MM.1S (cell line): ENCODE results near the gene TSPAN11.

Experiments
- DNase-seq: peaks from one replicate; pipeline ENCODE4 v3.0.0-alpha.2; 2015
- H2AFZ ChIP-seq: fragments of 300-600 bp; sonication (generic); 2 replicates; pipeline ENCODE4 v1.6.0; 2016; ENCODE audit warnings: antibody characterized with exemption, low read length
- H3F3A ChIP-seq: fragments of 300-600 bp; sonication (generic); 2 replicates; pipeline ENCODE4 v1.6.1; 2016; ENCODE audit warnings: mild to moderate bottlenecking, antibody characterized with exemption, low read length, moderate library complexity, mixed read lengths; ENCODE audit not compliant: insufficient read depth
- H3K27ac ChIP-seq: fragments of 300-600 bp; sonication (generic); 2 replicates; pipeline ENCODE4 v1.5.1; 2016; ENCODE audit warnings: mild to moderate bottlenecking, low read length
- H3K27me3 ChIP-seq: fragments of 300-600 bp; sonication (generic); replicated peaks from 2 replicates; pipeline ENCODE4 v1.6.0; 2016; ENCODE audit warnings: low read length; ENCODE audit not compliant: insufficient read depth
- H3K36me3 ChIP-seq: fragments of 300-600 bp; sonication (generic); replicated peaks from 2 replicates; pipeline ENCODE4 v1.6.1; 2016; ENCODE audit warnings: mild to moderate bottlenecking, low read length, mixed read lengths; ENCODE audit not compliant: insufficient read depth
- H3K4me1 ChIP-seq: fragments of 300-600 bp; sonication (generic); 2 replicates; pipeline ENCODE4 v1.6.1; 2016; ENCODE audit warnings: low read length, mixed read lengths
- H3K4me2 ChIP-seq: fragments of 300-600 bp; sonication (generic); 2 replicates; pipeline ENCODE4 v1.6.0; 2016; ENCODE audit warnings: low read depth, low read length
- H3K4me3 ChIP-seq: fragments of 300-600 bp; sonication (generic); 2 replicates; pipeline ENCODE4 v1.5.1; 2016; ENCODE audit warnings: low read length, mixed read lengths
- H3K79me2 ChIP-seq: fragments of 300-600 bp; sonication (generic); 2 replicates; pipeline ENCODE4 v1.6.1; 2016; ENCODE audit warnings: mixed run types, low read length, mixed read lengths
- H3K9ac ChIP-seq: fragments of 300-600 bp; sonication (generic); 2 replicates; pipeline ENCODE4 v1.6.1; 2016; ENCODE audit warnings: low read length, mixed read lengths
- H3K9me2 ChIP-seq: fragments of 300-600 bp; sonication (generic); replicated peaks from 2 replicates; pipeline ENCODE4 v1.6.1; 2016; ENCODE audit warnings: mild to moderate bottlenecking, low read length, mixed read lengths; ENCODE audit not compliant: insufficient read depth
- H3K9me3 ChIP-seq: fragments of 300-600 bp; sonication (generic); replicated peaks from 2 replicates; pipeline ENCODE4 v1.6.1; 2016; ENCODE audit warnings: mild to moderate bottlenecking, low read length, mixed read lengths; ENCODE audit not compliant: insufficient read depth
- H4K20me1 ChIP-seq: fragments of 300-600 bp; sonication (generic); 2 replicates; pipeline ENCODE4 v1.6.1; 2016; ENCODE audit warnings: mild to moderate bottlenecking, low read length, moderate library complexity, mixed read lengths; ENCODE audit not compliant: insufficient read depth
- EZH2 ChIP-seq: fragments of 300-600 bp; sonication (generic); optimal IDR thresholded peaks from 2 replicates; pipeline ENCODE3; 2017; ENCODE audit warnings: low read depth, mild to moderate bottlenecking, antibody characterized with exemption, low read length, mixed read lengths
- EZH2phosphoT487 ChIP-seq: fragments of 300-600 bp; sonication (generic); IDR thresholded peaks from 2 replicates; pipeline ENCODE4 v1.6.1; 2018; ENCODE audit warnings: antibody characterized with exemption, low read length
- TF ChIP-seq, protein P1 (sequence below): fragments of 300-600 bp; sonication (generic); IDR thresholded peaks from 2 replicates; pipeline ENCODE4 v1.5.1; 2016; ENCODE audit warnings: antibody characterized with exemption, low read length, mixed read lengths

The TSPAN11 gene

DNA sequence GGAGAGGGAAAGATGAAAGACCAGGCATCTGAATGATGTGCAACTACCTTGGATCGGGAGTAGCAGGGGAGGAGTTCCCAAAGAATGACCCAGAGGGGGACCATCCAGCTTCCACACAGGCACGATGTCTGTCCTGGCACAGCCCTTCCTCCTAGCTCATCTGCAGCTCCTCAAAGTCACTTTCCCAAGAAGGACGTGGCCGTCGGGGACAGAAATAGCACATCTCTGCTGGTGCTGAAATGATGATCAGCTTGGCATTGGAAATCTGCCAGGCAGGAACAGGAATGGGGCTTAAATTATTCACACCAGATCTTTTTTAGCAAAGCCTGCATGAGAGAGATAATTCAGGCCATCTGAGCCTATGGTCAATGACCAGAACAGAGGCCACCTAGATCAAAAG, 41.7 kb downstream of the TSPAN11 start:
- DNase-seq, result no peak
- no peaks in the 10 kb centered on the region for H3F3A ChIP-seq
- no peaks in the 10 kb centered on the region for H3K36me3 ChIP-seq
- no peak overlapping the region for H3K4me2 ChIP-seq
- TF ChIP-seq EZH2, result no peak
- TF ChIP-seq EZH2phosphoT487, result no peak
- H3K9me3 ChIP-seq, result no peaks in the 10 kb centered on the region
- no peak overlapping the region for H3K9ac ChIP-seq
- H3K27ac ChIP-seq, result no peak overlapping the region
- no peaks in the 10 kb centered on the region for H3K4me1 ChIP-seq
- no peaks in the 10 kb centered on the region for H4K20me1 ChIP-seq
- no peak overlapping the region for H3K4me3 ChIP-seq
- no peak overlapping the region for H2AFZ ChIP-seq
- no peaks in the 10 kb centered on the region for H3K79me2 ChIP-seq
- no peaks in the 10 kb centered on the region for H3K27me3 ChIP-seq
- H3K9me2 ChIP-seq, result no peaks in the 10 kb centered on the region

DNA sequence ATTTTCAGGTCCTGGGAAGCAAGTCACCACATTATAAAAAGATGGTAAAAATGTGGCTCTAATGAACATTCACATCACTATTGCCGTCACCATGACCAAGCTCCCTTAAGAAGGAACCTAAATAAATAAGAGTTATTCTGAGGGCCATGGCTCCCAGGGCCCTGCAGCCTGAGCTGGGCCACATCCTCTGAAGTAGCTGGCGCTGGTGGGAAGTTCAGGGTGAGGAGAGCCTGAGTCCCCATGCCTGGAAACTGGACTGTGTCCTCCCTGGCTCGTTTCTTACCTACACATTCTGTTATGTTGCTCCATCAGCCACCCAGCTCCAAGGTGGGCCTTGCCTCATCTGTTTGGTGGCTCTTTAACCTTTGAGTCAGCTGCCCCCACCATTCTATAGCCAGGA, 42.5 kb downstream of the TSPAN11 start:
- no peaks in the 10 kb centered on the region for H3K9me3 ChIP-seq
- no peak overlapping the region for H3K9ac ChIP-seq
- H3K27ac ChIP-seq, result no peak overlapping the region
- no peaks in the 10 kb centered on the region for H3F3A ChIP-seq
- H3K27me3 ChIP-seq, result no peaks in the 10 kb centered on the region
- no peaks in the 10 kb centered on the region for H3K4me1 ChIP-seq
- TF ChIP-seq, protein P1, sequence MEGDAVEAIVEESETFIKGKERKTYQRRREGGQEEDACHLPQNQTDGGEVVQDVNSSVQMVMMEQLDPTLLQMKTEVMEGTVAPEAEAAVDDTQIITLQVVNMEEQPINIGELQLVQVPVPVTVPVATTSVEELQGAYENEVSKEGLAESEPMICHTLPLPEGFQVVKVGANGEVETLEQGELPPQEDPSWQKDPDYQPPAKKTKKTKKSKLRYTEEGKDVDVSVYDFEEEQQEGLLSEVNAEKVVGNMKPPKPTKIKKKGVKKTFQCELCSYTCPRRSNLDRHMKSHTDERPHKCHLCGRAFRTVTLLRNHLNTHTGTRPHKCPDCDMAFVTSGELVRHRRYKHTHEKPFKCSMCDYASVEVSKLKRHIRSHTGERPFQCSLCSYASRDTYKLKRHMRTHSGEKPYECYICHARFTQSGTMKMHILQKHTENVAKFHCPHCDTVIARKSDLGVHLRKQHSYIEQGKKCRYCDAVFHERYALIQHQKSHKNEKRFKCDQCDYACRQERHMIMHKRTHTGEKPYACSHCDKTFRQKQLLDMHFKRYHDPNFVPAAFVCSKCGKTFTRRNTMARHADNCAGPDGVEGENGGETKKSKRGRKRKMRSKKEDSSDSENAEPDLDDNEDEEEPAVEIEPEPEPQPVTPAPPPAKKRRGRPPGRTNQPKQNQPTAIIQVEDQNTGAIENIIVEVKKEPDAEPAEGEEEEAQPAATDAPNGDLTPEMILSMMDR, result no peak
- no peak for TF ChIP-seq EZH2
- no peak for TF ChIP-seq EZH2phosphoT487
- no peak for DNase-seq
- no peaks in the 10 kb centered on the region for H4K20me1 ChIP-seq
- no peaks in the 10 kb centered on the region for H3K79me2 ChIP-seq
- H3K36me3 ChIP-seq, result no peaks in the 10 kb centered on the region
- no peak overlapping the region for H3K4me3 ChIP-seq
- no peak overlapping the region for H3K4me2 ChIP-seq
- H3K9me2 ChIP-seq, result no peaks in the 10 kb centered on the region
- no peak overlapping the region for H2AFZ ChIP-seq

DNA sequence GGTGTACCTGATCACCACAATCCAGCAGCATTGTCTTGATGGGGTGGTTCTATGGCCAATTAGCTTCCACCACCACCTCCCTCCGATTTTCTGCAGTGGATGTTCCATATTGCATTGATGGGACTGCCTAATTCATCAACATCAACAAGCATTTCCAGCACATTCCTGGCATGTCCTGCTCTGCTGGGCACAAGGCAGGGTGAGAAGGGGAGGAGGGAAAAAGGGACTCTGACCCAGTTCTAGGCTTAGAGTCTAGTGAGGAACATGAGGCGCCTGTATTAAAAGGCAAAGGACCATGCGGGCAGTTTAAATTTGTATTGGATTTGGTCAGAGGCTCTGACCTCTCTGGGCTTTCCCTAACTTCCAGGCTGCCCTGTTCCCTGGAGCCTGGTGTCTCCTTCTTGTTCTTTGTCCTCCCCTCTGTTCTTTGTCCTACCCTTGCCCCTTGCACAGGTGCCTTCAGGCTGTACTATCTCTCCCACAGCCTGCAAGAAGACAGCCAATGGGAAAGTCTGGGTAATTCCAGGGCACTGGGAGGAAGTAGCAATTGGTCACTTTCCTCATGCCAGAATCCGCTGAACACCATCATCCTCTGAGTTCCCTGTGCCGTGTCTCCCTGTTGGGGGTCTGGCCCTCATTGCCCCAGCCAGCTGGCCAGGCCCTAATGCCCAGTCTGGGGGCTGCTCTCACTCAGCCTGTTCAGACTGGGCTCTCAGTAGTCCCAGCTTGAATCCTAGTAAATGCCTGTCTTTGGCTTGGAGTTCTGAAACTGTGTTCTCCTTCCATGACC, 43.3 kb downstream of the TSPAN11 start:
- no peaks in the 10 kb centered on the region for H3K9me2 ChIP-seq
- H4K20me1 ChIP-seq, result no peaks in the 10 kb centered on the region
- no peak overlapping the region for H3K9ac ChIP-seq
- no peaks in the 10 kb centered on the region for H3F3A ChIP-seq
- H3K4me3 ChIP-seq, result no peak overlapping the region
- no peak overlapping the region for H3K4me2 ChIP-seq
- no peaks in the 10 kb centered on the region for H3K36me3 ChIP-seq
- no peaks in the 10 kb centered on the region for H3K9me3 ChIP-seq
- no peaks in the 10 kb centered on the region for H3K4me1 ChIP-seq
- H3K79me2 ChIP-seq, result no peaks in the 10 kb centered on the region
- no peak overlapping the region for H2AFZ ChIP-seq
- TF ChIP-seq EZH2, result no peak
- DNase-seq, result no peak
- H3K27ac ChIP-seq, result no peak overlapping the region
- H3K27me3 ChIP-seq, result no peaks in the 10 kb centered on the region

DNA sequence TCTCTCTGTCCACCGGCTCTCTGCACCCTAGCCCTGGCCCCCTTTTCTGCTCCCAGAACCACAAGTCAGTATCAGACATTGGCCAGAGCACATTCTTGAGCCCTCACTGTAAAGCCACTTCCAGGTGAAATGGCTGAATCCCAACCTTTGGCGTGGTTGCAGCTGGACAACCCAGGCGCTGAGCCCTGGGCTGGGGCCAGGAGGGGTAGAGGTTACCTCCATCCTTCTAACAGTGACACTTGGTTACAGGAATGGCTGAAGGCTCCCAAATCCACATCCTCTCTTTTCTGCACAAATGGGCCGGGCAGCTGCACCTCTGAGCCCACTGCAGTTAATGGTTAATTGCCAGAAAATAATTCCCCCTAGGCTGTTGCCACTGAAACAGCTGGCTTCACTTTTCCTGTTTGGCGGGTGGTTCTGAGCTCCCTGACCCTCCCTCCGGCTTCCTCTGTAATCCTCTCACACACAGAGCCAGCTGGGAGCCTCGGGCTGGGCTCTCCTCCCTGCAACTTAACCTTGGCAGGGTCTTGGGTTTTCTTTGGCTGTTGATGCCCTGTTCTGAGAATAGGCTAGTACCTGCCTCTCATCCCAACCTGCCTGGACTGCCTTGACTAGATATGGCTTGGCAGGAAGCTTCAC, 44.1 kb downstream of the TSPAN11 start:
- no peaks in the 10 kb centered on the region for H3K9me2 ChIP-seq
- H4K20me1 ChIP-seq, result no peaks in the 10 kb centered on the region
- no peaks in the 10 kb centered on the region for H3K27me3 ChIP-seq
- H3K4me2 ChIP-seq, result no peak overlapping the region
- no peak for DNase-seq
- no peak overlapping the region for H2AFZ ChIP-seq
- H3K36me3 ChIP-seq, result no peaks in the 10 kb centered on the region
- no peaks in the 10 kb centered on the region for H3K4me1 ChIP-seq
- H3K27ac ChIP-seq, result no peak overlapping the region
- H3F3A ChIP-seq, result no peaks in the 10 kb centered on the region
- H3K9ac ChIP-seq, result no peak overlapping the region
- H3K79me2 ChIP-seq, result no peaks in the 10 kb centered on the region
- H3K9me3 ChIP-seq, result no peaks in the 10 kb centered on the region
- TF ChIP-seq EZH2, result no peak
- TF ChIP-seq, protein P1, result no peak
- TF ChIP-seq EZH2phosphoT487, result no peak
- no peak overlapping the region for H3K4me3 ChIP-seq
